ENCODE results near the gene CLASP1. TPM values are rescaled to one million over a fixed set of nuclear protein-coding genes. Genes with fewer than 3 reads are reported as not detected.

The CLASP1 gene
- total RNA-seq, 1 experiment from 2014 or later: 45.9 TPM

DNA sequence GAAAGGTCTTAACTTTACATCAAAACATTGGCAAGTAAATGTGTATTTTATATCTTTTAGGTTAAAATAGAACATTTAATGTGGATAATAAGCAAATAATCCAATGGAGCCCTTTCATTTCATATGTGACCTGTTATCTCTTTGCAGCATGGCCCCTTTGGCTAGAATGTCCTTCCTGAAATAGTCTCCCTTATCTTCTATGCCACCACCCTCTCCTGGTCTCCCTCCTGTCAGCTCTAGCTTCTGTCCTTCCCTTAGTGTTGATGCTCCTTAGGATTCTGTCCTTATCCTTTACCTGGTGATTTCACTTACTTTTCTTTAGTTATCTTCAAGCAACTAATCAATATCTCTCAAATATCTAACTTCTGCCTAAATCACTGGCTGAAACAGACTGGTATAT, 277.2 kb downstream of the CLASP1 start:
- no peak overlapping the region for H2BK15ac ChIP-seq (ENCODE audit: low read depth, low read length)
- no peaks in the 10 kb centered on the region for H3K79me1 ChIP-seq (ENCODE audit: insufficient read depth, low read depth, low read length, poor library complexity, severe bottlenecking)
- H3K14ac ChIP-seq (ENCODE audit: insufficient read depth, low read length): no peak overlapping the region
- Mint-ChIP-seq H3K27me3 (ENCODE audit: low read depth) (no peaks in the 10 kb centered on the region), H3K27ac (no peak overlapping the region), H3K4me3 (no peak overlapping the region), H3K4me1 (no peaks in the 10 kb centered on the region), H3K36me3 (ENCODE audit: insufficient read depth in 1 of 3, low read depth in 3 of 3) (peaks cover 29 to 65% (median 40%) of the 10 kb centered on the region in 3 experiments), H3K9me3 (no peaks in the 10 kb centered on the region)
- no peaks in the 10 kb centered on the region for H3K9me3 ChIP-seq (ENCODE audit: control insufficient read depth, low read depth, low read length)
- H4K91ac ChIP-seq (ENCODE audit: insufficient read length, low read depth, low read length): no peak overlapping the region
- H3K9ac ChIP-seq (ENCODE audit: extremely low read depth, insufficient read length, low read length): no peak overlapping the region
- no peak overlapping the region for H2BK12ac ChIP-seq (ENCODE audit: insufficient read length, low read depth, low read length)
- no peaks in the 10 kb centered on the region for H3K23me2 ChIP-seq (ENCODE audit: insufficient read length, low read depth, low read length, poor library complexity, severe bottlenecking)
- no peak overlapping the region for H2AK5ac ChIP-seq (ENCODE audit: insufficient read length, low read length)
- H2AFZ ChIP-seq (ENCODE audit: low read length): no peak overlapping the region
- H4K20me1 ChIP-seq (ENCODE audit: control insufficient read depth, insufficient read depth, insufficient read length): no peaks in the 10 kb centered on the region
- no peak overlapping the region for H2BK20ac ChIP-seq (ENCODE audit: low read depth, low read length, poor library complexity, severe bottlenecking)
- no peak overlapping the region for H2BK5ac ChIP-seq (ENCODE audit: insufficient read length, low read length)
- H3K18ac ChIP-seq (ENCODE audit: insufficient read length, low read depth, low read length): no peak overlapping the region
- H3K4me2 ChIP-seq (ENCODE audit: insufficient read depth, insufficient read length, low read length): no peak overlapping the region
- H3K27me3 ChIP-seq (ENCODE audit: insufficient read depth, low read length): no peaks in the 10 kb centered on the region
- H4K5ac ChIP-seq (ENCODE audit: insufficient read length, low read depth, low read length): no peak overlapping the region
- no peak overlapping the region for H3T11ph ChIP-seq (ENCODE audit: low read length)
- H3K4ac ChIP-seq (ENCODE audit: low read depth, low read length): no peak overlapping the region
- no peak overlapping the region for H3K27ac ChIP-seq (ENCODE audit: insufficient read length, low read depth, low read length)
- H3K23ac ChIP-seq (ENCODE audit: insufficient read length, low read depth, low read length): no peak overlapping the region
- DNase-seq: no peak
- no peak overlapping the region for H4K8ac ChIP-seq (replicated peaks; ENCODE audit: insufficient read length, low read depth, low read length)
- no peaks in the 10 kb centered on the region for H3K4me1 ChIP-seq (ENCODE audit: insufficient read depth, low read length)
- H3K56ac ChIP-seq (ENCODE audit: insufficient read length, low read depth, low read length): no peak overlapping the region
- no peak overlapping the region for H2BK120ac ChIP-seq (ENCODE audit: low read depth, low read length, poor library complexity, severe bottlenecking)
- TF ChIP-seq CTCF (conservative IDR thresholded peaks at IDR 0.05): no peak
- no peaks in the 10 kb centered on the region for H3K79me2 ChIP-seq (ENCODE audit: insufficient read depth, low read length)

Measured in H9 (cell line).